Endodermal cell (in vitro differentiated cells): ENCODE data around the gene TLR4. TPM values are rescaled to one million over a fixed set of nuclear protein-coding genes. Genes with fewer than 3 reads are reported as not detected.

Experiments
- DNase-seq: peaks from one replicate; pipeline ENCODE4 v3.0.0-alpha.2; 2017
- H3K27ac ChIP-seq: 2 replicates; pipeline ENCODE4 v1.5.1; 2013; ENCODE audit warnings: mild to moderate bottlenecking, low read depth, low read length, moderate library complexity
- H3K27me3 ChIP-seq: 2 replicates; pipeline ENCODE4 v1.6.1; 2013; ENCODE audit warnings: mild to moderate bottlenecking, low read length, moderate library complexity; ENCODE audit not compliant: insufficient read depth, control insufficient read depth, poor library complexity, severe bottlenecking
- H3K36me3 ChIP-seq: 2 replicates; pipeline ENCODE4 v1.7.0; 2013; ENCODE audit warnings: mild to moderate bottlenecking, low read length, moderate library complexity; ENCODE audit not compliant: control insufficient read depth, insufficient read depth
- H3K4me1 ChIP-seq: one replicate; pipeline ENCODE4 v1.7.0; 2013; ENCODE audit warnings: low read length; ENCODE audit not compliant: control insufficient read depth, insufficient read depth
- H3K4me3 ChIP-seq: 2 replicates; pipeline ENCODE4 v1.5.1; 2013; ENCODE audit warnings: mild to moderate bottlenecking, low read length, moderate library complexity
- H3K9ac ChIP-seq: 2 replicates; pipeline ENCODE4 v1.6.1; 2013; ENCODE audit warnings: mild to moderate bottlenecking, low read length, moderate library complexity; ENCODE audit not compliant: poor library complexity, severe bottlenecking; ENCODE audit errors: extremely low read depth
- H3K9me3 ChIP-seq: 2 replicates; pipeline ENCODE4 v1.6.1; 2013; ENCODE audit warnings: mild to moderate bottlenecking, low read length, moderate library complexity; ENCODE audit not compliant: control insufficient read depth
- H3K27ac Mint-ChIP-seq: 2 replicates; pipeline ENCODE4 v1.8.0; 2020; ENCODE audit warnings: mixed read lengths
- H3K27me3 Mint-ChIP-seq: 2 replicates; pipeline ENCODE4 v1.8.0; 2021; ENCODE audit warnings: mild to moderate bottlenecking, mixed read lengths; ENCODE audit not compliant: insufficient read depth
- H3K36me3 Mint-ChIP-seq: 2 replicates; pipeline ENCODE4 v1.8.0; 2020; ENCODE audit warnings: low read depth, mixed read lengths
- H3K4me1 Mint-ChIP-seq: 2 replicates; pipeline ENCODE4 v1.8.0; 2020; ENCODE audit warnings: mixed read lengths
- H3K4me3 Mint-ChIP-seq: 2 replicates; pipeline ENCODE4 v1.8.0; 2020; ENCODE audit warnings: mild to moderate bottlenecking, moderate library complexity, mixed read lengths
- H3K9me3 Mint-ChIP-seq: 2 replicates; pipeline ENCODE4 v1.8.0; 2020; ENCODE audit warnings: mild to moderate bottlenecking, mixed read lengths
- WGBS, 2 experiments: methylation state at CpG; one replicate each; pipeline versions ENCODE4 v1.1.5 to v1.1.7; 2013; ENCODE audit warnings: missing lambda C conversion rate in 2 of 2, mixed read lengths in 1 of 2; ENCODE audit not compliant: insufficient coverage in 1 of 2, insufficient read length in 1 of 2; 5-methylcytosine and 5-hydroxymethylcytosine counted together
- total RNA-seq, 2 donors: library from RNA; stranded (reverse); fragmentation: NEBNext Ultra II Directional in 1 of 2; extraction: Animal tissue kit (Norgen Biotek cat#: 25700) in 1 of 2; gene quantifications; 2 replicates in 1 of 2; 3 replicates in 1 of 2; pipeline ENCODE4 v1.2.1, GENCODE V29; 2021
- TF ChIP-seq, protein P1 (sequence below): fragments of 200-600 bp; sonication (generic); conservative IDR thresholded peaks from 2 replicates; pipeline ENCODE4 v1.5.0; 2021; ENCODE audit warnings: antibody characterized with exemption, mild to moderate bottlenecking

Gene TLR4
- total RNA-seq, 2 donors from 2014 or later = 0.07 TPM; not detected in 1

- H3K4me3 Mint-ChIP-seq = no peak overlapping the region
- DNase-seq = no peak
- no peak overlapping the region for H3K9ac ChIP-seq
- H3K27me3 Mint-ChIP-seq = no peaks in the 10 kb centered on the region
- no peak overlapping the region for H3K4me3 ChIP-seq
- no peaks in the 10 kb centered on the region for H3K36me3 ChIP-seq
- H3K4me1 ChIP-seq = peaks cover 13% of the 10 kb centered on the region
- H3K27ac Mint-ChIP-seq = no peak overlapping the region
- no peaks in the 10 kb centered on the region for H3K36me3 Mint-ChIP-seq
- WGBS, 2 experiments = 93% methylated on average over 2 of the region's 2 CpGs; no CpG with 5 or more reads in 1 of the 2 experiments
- peaks cover 36% of the 10 kb centered on the region for H3K4me1 Mint-ChIP-seq
- no peaks in the 10 kb centered on the region for H3K27me3 ChIP-seq
- H3K9me3 ChIP-seq = no peaks in the 10 kb centered on the region
- no peak overlapping the region for H3K27ac ChIP-seq
- H3K9me3 Mint-ChIP-seq = no peaks in the 10 kb centered on the region
- TF ChIP-seq, protein P1, sequence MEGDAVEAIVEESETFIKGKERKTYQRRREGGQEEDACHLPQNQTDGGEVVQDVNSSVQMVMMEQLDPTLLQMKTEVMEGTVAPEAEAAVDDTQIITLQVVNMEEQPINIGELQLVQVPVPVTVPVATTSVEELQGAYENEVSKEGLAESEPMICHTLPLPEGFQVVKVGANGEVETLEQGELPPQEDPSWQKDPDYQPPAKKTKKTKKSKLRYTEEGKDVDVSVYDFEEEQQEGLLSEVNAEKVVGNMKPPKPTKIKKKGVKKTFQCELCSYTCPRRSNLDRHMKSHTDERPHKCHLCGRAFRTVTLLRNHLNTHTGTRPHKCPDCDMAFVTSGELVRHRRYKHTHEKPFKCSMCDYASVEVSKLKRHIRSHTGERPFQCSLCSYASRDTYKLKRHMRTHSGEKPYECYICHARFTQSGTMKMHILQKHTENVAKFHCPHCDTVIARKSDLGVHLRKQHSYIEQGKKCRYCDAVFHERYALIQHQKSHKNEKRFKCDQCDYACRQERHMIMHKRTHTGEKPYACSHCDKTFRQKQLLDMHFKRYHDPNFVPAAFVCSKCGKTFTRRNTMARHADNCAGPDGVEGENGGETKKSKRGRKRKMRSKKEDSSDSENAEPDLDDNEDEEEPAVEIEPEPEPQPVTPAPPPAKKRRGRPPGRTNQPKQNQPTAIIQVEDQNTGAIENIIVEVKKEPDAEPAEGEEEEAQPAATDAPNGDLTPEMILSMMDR = no peak
These were observed 15.9 kb downstream of the TLR4 start for GRCh38 chr9:117720066-117720465.

GRCh38 chr9:117720555-117720954 lies 16.4 kb downstream of the TLR4 start:
- H3K9me3 Mint-ChIP-seq = no peaks in the 10 kb centered on the region
- Histone ChIP-seq H3K9ac (no peak overlapping the region), H3K9me3 (no peaks in the 10 kb centered on the region), H3K36me3 (no peaks in the 10 kb centered on the region), H3K4me3 (no peak overlapping the region), H3K27me3 (no peaks in the 10 kb centered on the region), H3K27ac (no peak overlapping the region), H3K4me1 (peaks cover 13% of the 10 kb centered on the region)
- H3K36me3 Mint-ChIP-seq = no peaks in the 10 kb centered on the region
- DNase-seq = no peak
- WGBS, 2 experiments = 94 to 100% methylated on average over 3 to 4 of the region's 5 CpGs
- no peaks in the 10 kb centered on the region for H3K27me3 Mint-ChIP-seq
- no peak overlapping the region for H3K4me3 Mint-ChIP-seq
- TF ChIP-seq, protein P1 = no peak
- no peak overlapping the region for H3K27ac Mint-ChIP-seq
- peaks cover 40% of the 10 kb centered on the region for H3K4me1 Mint-ChIP-seq

GRCh38 chr9:117720987-117721386 lies 16.8 kb downstream of the TLR4 start:
- Mint-ChIP-seq H3K9me3 (no peaks in the 10 kb centered on the region), H3K27ac (no peak overlapping the region), H3K4me1 (peaks cover 40% of the 10 kb centered on the region), H3K36me3 (no peaks in the 10 kb centered on the region), H3K27me3 (no peaks in the 10 kb centered on the region), H3K4me3 (no peak overlapping the region)
- Histone ChIP-seq H3K9ac (no peak overlapping the region), H3K27me3 (no peaks in the 10 kb centered on the region), H3K4me1 (peaks cover 13% of the 10 kb centered on the region), H3K27ac (no peak overlapping the region), H3K4me3 (no peak overlapping the region), H3K9me3 (no peaks in the 10 kb centered on the region), H3K36me3 (no peaks in the 10 kb centered on the region)
- TF ChIP-seq, protein P1 = no peak
- no peak for DNase-seq
- WGBS, 2 experiments = 92 to 100% methylated on average over 1 to 2 of the region's 2 CpGs
